Measurements from ENCODE around the gene TATDN3.
A peak's percentile ranks its signal among the peaks of the same experiment; 100 is the strongest.
"Not testable (repeated sequence)": the region's sequence is repeated elsewhere in the genome, so short reads cannot be mapped to it uniquely, and the experiment has no call there.

The TATDN3 gene

GRCh38 chr1:212791676-212792395, at the start of gene TATDN3, which contains the start of gene NSL1:
TSS of gene TATDN3 (plus strand) at chr1:212791894. CDS start at chr1:212791922, 28 bp downstream.
TSS of gene NSL1 (minus strand) at chr1:212791777. CDS start at chr1:212791763, 14 bp downstream.
- DNase-seq = peak; percentile 99

- DNase-seq = no peak
Observed at GRCh38 chr1:212743901-212744475, 47.7 kb upstream of the TATDN3 start.

GRCh38 chr1:212745303-212745702, 46.4 kb upstream of the TATDN3 start:
- no peak for DNase-seq

- no peak for DNase-seq
Observed at GRCh38 chr1:212746546-212746945, 45.1 kb upstream of the TATDN3 start.

- no peak for DNase-seq
Observed at GRCh38 chr1:212749821-212750535, 41.7 kb upstream of the TATDN3 start.

- no peak for DNase-seq
Observed at GRCh38 chr1:212752252-212752933, 39.3 kb upstream of the TATDN3 start.

GRCh38 chr1:212752934-212753497, 38.7 kb upstream of the TATDN3 start:
- no peak for DNase-seq

GRCh38 chr1:212753749-212754148, 37.9 kb upstream of the TATDN3 start:
- DNase-seq = no peak

GRCh38 chr1:212754193-212754592, 37.5 kb upstream of the TATDN3 start:
- peak; percentile 26 for DNase-seq

GRCh38 chr1:212754680-212755079, 37.0 kb upstream of the TATDN3 start:
- DNase-seq = no peak

- no peak for DNase-seq
Observed at GRCh38 chr1:212759683-212760082, 32.0 kb upstream of the TATDN3 start.

GRCh38 chr1:212760126-212760823, 31.4 kb upstream of the TATDN3 start:
- peak; percentile 44 for DNase-seq

GRCh38 chr1:212762234-212762633, 29.5 kb upstream of the TATDN3 start:
- DNase-seq = no peak

- DNase-seq = no peak
Observed at GRCh38 chr1:212762839-212763238, 28.9 kb upstream of the TATDN3 start.

- not testable (repeated sequence) for DNase-seq
Observed at GRCh38 chr1:212764718-212765281, 26.9 kb upstream of the TATDN3 start.

- DNase-seq = not testable (repeated sequence)
Observed at GRCh38 chr1:212766825-212767224, 24.9 kb upstream of the TATDN3 start.

GRCh38 chr1:212769459-212770167, 22.1 kb upstream of the TATDN3 start:
- DNase-seq = no peak

- DNase-seq = no peak
Observed at GRCh38 chr1:212771341-212771740, 20.4 kb upstream of the TATDN3 start.

- no peak for DNase-seq
Observed at GRCh38 chr1:212773011-212773410, 18.7 kb upstream of the TATDN3 start.

GRCh38 chr1:212774584-212774983, 17.1 kb upstream of the TATDN3 start:
- DNase-seq = no peak

- DNase-seq = no peak
Observed at GRCh38 chr1:212775241-212775640, 16.5 kb upstream of the TATDN3 start.

All from activated T-cell treated with anti-CD3 and anti-CD28 coated beads, Interleukin-2, amount 50 U/mL, for 1 hour (primary cell).